ENCODE results near the gene CELA3A.
"Not testable (repeated sequence)": the region's sequence is repeated elsewhere in the genome, so short reads cannot be mapped to it uniquely, and the experiment has no call there.

- TF ChIP-seq POLR2A, CTCF (IDR thresholded peaks at IDR 0.05): not testable (repeated sequence)
Observed at GRCh38 chr1:22034834-22035233, 33.4 kb downstream of the CELA3A start.

Data from esophagus squamous epithelium (tissue), 4 donors.